NCI-H2227 (cell line): ENCODE measurements around the gene PHC2.

Experiments used
- DNase-seq: peaks from one replicate; lab custom pipeline; 2025; ENCODE audit not compliant: unreplicated experiment; lab: John Stamatoyannopoulos, UW

Gene PHC2

GRCh38 chr1:33455539-33456501 is 24.9 kb upstream of the PHC2 start:
- DNase-seq, result peak; percentile 72

GRCh38 chr1:33454646-33455282 is 23.9 kb upstream of the PHC2 start:
- no peak for DNase-seq

GRCh38 chr1:33446590-33446989 is 15.7 kb upstream of the PHC2 start:
- no peak for DNase-seq

GRCh38 chr1:33445108-33445507 is 14.2 kb upstream of the PHC2 start:
- DNase-seq, result no peak

- no peak for DNase-seq
These were observed 12.8 kb upstream of the PHC2 start for GRCh38 chr1:33443705-33444180.

GRCh38 chr1:33443080-33443704 is 12.3 kb upstream of the PHC2 start:
- DNase-seq, result no peak

- DNase-seq, result no peak
These were observed 11.2 kb upstream of the PHC2 start for GRCh38 chr1:33442141-33442540.

- DNase-seq, result no peak
These were observed 10.3 kb upstream of the PHC2 start for GRCh38 chr1:33441088-33441745.

GRCh38 chr1:33439662-33440061 is 8.8 kb upstream of the PHC2 start:
- DNase-seq, result no peak

- DNase-seq, result no peak
These were observed 7.7 kb upstream of the PHC2 start for GRCh38 chr1:33438364-33439160.

- no peak for DNase-seq
These were observed 5.8 kb upstream of the PHC2 start for GRCh38 chr1:33436557-33437285.

GRCh38 chr1:33435096-33435820 is 4.4 kb upstream of the PHC2 start:
- DNase-seq, result no peak

- DNase-seq, result no peak
These were observed 3.5 kb upstream of the PHC2 start for GRCh38 chr1:33434363-33434750.

- DNase-seq, result peak; percentile 39
These were observed 2.8 kb upstream of the PHC2 start for GRCh38 chr1:33433509-33434362.

- DNase-seq, result peak; percentile 57
These were observed 821 bp downstream of the PHC2 start for GRCh38 chr1:33429856-33430691.

GRCh38 chr1:33429332-33429731 is 1.6 kb downstream of the PHC2 start:
- no peak for DNase-seq

- DNase-seq, result peak; percentile 26
These were observed 2.2 kb downstream of the PHC2 start for GRCh38 chr1:33428661-33429060.
